ENCODE results near the gene TMEM40.

The TMEM40 gene

GRCh38 chr3:12750658-12751071 lies 8.4 kb downstream of the TMEM40 start:
- Mint-ChIP-seq H3K4me3 (no peak overlapping the region), H3K27me3 (peaks cover 5% of the 10 kb centered on the region), H3K9me3 (no peaks in the 10 kb centered on the region), H3K27ac (peak overlapping the region; percentile 47), H3K36me3 (ENCODE audit: low read depth) (no peaks in the 10 kb centered on the region), H3K4me1 (ENCODE audit: low read depth) (peaks cover 11% of the 10 kb centered on the region)
- DNase-seq, result peak; percentile 38

GRCh38 chr3:12750223-12750622 lies 8.8 kb downstream of the TMEM40 start:
- peaks cover 10% of the 10 kb centered on the region for H3K4me1 Mint-ChIP-seq (ENCODE audit: low read depth)
- H3K36me3 Mint-ChIP-seq (ENCODE audit: low read depth), result no peaks in the 10 kb centered on the region
- H3K9me3 Mint-ChIP-seq, result no peaks in the 10 kb centered on the region
- peak overlapping the region; percentile 47 for H3K27ac Mint-ChIP-seq
- no peak for DNase-seq
- peaks cover 5% of the 10 kb centered on the region for H3K27me3 Mint-ChIP-seq
- no peak overlapping the region for H3K4me3 Mint-ChIP-seq

- no peaks in the 10 kb centered on the region for H3K36me3 Mint-ChIP-seq (ENCODE audit: low read depth)
- no peaks in the 10 kb centered on the region for H3K9me3 Mint-ChIP-seq
- no peak overlapping the region for H3K27ac Mint-ChIP-seq
- peaks cover 10% of the 10 kb centered on the region for H3K27me3 Mint-ChIP-seq
- no peak for DNase-seq
- no peak overlapping the region for H3K4me3 Mint-ChIP-seq
- peaks cover 10% of the 10 kb centered on the region for H3K4me1 Mint-ChIP-seq (ENCODE audit: low read depth)
These were observed 10.6 kb downstream of the TMEM40 start for GRCh38 chr3:12748477-12748876.

- Mint-ChIP-seq H3K4me1 (ENCODE audit: low read depth) (peaks cover 10% of the 10 kb centered on the region), H3K4me3 (no peak overlapping the region), H3K36me3 (ENCODE audit: low read depth) (no peaks in the 10 kb centered on the region), H3K9me3 (no peaks in the 10 kb centered on the region), H3K27ac (no peak overlapping the region), H3K27me3 (peaks cover 15% of the 10 kb centered on the region)
- DNase-seq, result no peak
These were observed 12.6 kb downstream of the TMEM40 start for GRCh38 chr3:12746419-12746818.

GRCh38 chr3:12744326-12744725 lies 14.7 kb downstream of the TMEM40 start:
- no peak for DNase-seq
- H3K27ac Mint-ChIP-seq, result no peak overlapping the region
- H3K36me3 Mint-ChIP-seq (ENCODE audit: low read depth), result no peaks in the 10 kb centered on the region
- no peaks in the 10 kb centered on the region for H3K9me3 Mint-ChIP-seq
- H3K4me1 Mint-ChIP-seq (ENCODE audit: low read depth), result no peaks in the 10 kb centered on the region
- peaks cover 20% of the 10 kb centered on the region for H3K27me3 Mint-ChIP-seq
- H3K4me3 Mint-ChIP-seq, result no peak overlapping the region

- Mint-ChIP-seq H3K27me3 (peaks cover 20% of the 10 kb centered on the region), H3K4me3 (no peak overlapping the region), H3K9me3 (no peaks in the 10 kb centered on the region), H3K36me3 (ENCODE audit: low read depth) (no peaks in the 10 kb centered on the region), H3K27ac (no peak overlapping the region), H3K4me1 (ENCODE audit: low read depth) (no peaks in the 10 kb centered on the region)
- no peak for DNase-seq
These were observed 15.5 kb downstream of the TMEM40 start for GRCh38 chr3:12743583-12743982.

GRCh38 chr3:12742330-12743107 lies 16.5 kb downstream of the TMEM40 start:
- Mint-ChIP-seq H3K27ac (no peak overlapping the region), H3K27me3 (peaks cover 20% of the 10 kb centered on the region), H3K4me1 (ENCODE audit: low read depth) (no peaks in the 10 kb centered on the region), H3K36me3 (ENCODE audit: low read depth) (no peaks in the 10 kb centered on the region), H3K9me3 (no peaks in the 10 kb centered on the region), H3K4me3 (no peak overlapping the region)
- DNase-seq, result no peak

- H3K36me3 Mint-ChIP-seq (ENCODE audit: low read depth), result no peaks in the 10 kb centered on the region
- no peaks in the 10 kb centered on the region for H3K9me3 Mint-ChIP-seq
- H3K27ac Mint-ChIP-seq, result no peak overlapping the region
- H3K27me3 Mint-ChIP-seq, result peaks cover 16% of the 10 kb centered on the region
- DNase-seq, result no peak
- no peak overlapping the region for H3K4me3 Mint-ChIP-seq
- no peaks in the 10 kb centered on the region for H3K4me1 Mint-ChIP-seq (ENCODE audit: low read depth)
These were observed 17.9 kb downstream of the TMEM40 start for GRCh38 chr3:12741209-12741608.

GRCh38 chr3:12737833-12738232 lies 21.2 kb downstream of the TMEM40 start:
- Mint-ChIP-seq H3K27me3 (peaks cover 20% of the 10 kb centered on the region), H3K9me3 (no peaks in the 10 kb centered on the region), H3K36me3 (ENCODE audit: low read depth) (no peaks in the 10 kb centered on the region), H3K27ac (no peak overlapping the region), H3K4me1 (ENCODE audit: low read depth) (no peaks in the 10 kb centered on the region), H3K4me3 (no peak overlapping the region)
- no peak for DNase-seq

GRCh38 chr3:12737319-12737718 lies 21.7 kb downstream of the TMEM40 start:
- Mint-ChIP-seq H3K27ac (no peak overlapping the region), H3K27me3 (peaks cover 21% of the 10 kb centered on the region)

GRCh38 chr3:12734960-12735359 lies 24.1 kb downstream of the TMEM40 start:
- H3K9me3 Mint-ChIP-seq, result no peaks in the 10 kb centered on the region
- no peaks in the 10 kb centered on the region for H3K36me3 Mint-ChIP-seq (ENCODE audit: low read depth)
- H3K4me1 Mint-ChIP-seq (ENCODE audit: low read depth), result no peaks in the 10 kb centered on the region
- H3K27ac Mint-ChIP-seq, result no peak overlapping the region
- peaks cover 12% of the 10 kb centered on the region for H3K27me3 Mint-ChIP-seq
- no peak for DNase-seq
- H3K4me3 Mint-ChIP-seq, result no peak overlapping the region

More at GRCh38 chr3:12737319-12737718, 21.7 kb downstream of the TMEM40 start:
- no peak overlapping the region for H3K4me3 Mint-ChIP-seq
- H3K36me3 Mint-ChIP-seq (ENCODE audit: low read depth), result no peaks in the 10 kb centered on the region
- no peaks in the 10 kb centered on the region for H3K4me1 Mint-ChIP-seq (ENCODE audit: low read depth)
- H3K9me3 Mint-ChIP-seq, result no peaks in the 10 kb centered on the region
- no peak for DNase-seq

- DNase-seq, result no peak
- H3K27me3 Mint-ChIP-seq, result peaks cover 12% of the 10 kb centered on the region
- no peaks in the 10 kb centered on the region for H3K4me1 Mint-ChIP-seq (ENCODE audit: low read depth)
- no peak overlapping the region for H3K27ac Mint-ChIP-seq
- H3K9me3 Mint-ChIP-seq, result no peaks in the 10 kb centered on the region
- no peaks in the 10 kb centered on the region for H3K36me3 Mint-ChIP-seq (ENCODE audit: low read depth)
- no peak overlapping the region for H3K4me3 Mint-ChIP-seq
These were observed 25.5 kb downstream of the TMEM40 start for GRCh38 chr3:12733566-12733965.

- Mint-ChIP-seq H3K4me3 (no peak overlapping the region), H3K27ac (no peak overlapping the region), H3K9me3 (no peaks in the 10 kb centered on the region), H3K36me3 (ENCODE audit: low read depth) (no peaks in the 10 kb centered on the region), H3K4me1 (ENCODE audit: low read depth) (no peaks in the 10 kb centered on the region), H3K27me3 (peaks cover 12% of the 10 kb centered on the region)
- DNase-seq, result no peak
These were observed 28.4 kb downstream of the TMEM40 start for GRCh38 chr3:12730506-12731242.

- Mint-ChIP-seq H3K27ac (no peak overlapping the region), H3K9me3 (no peaks in the 10 kb centered on the region), H3K4me3 (no peak overlapping the region), H3K27me3 (peaks cover 6% of the 10 kb centered on the region), H3K36me3 (ENCODE audit: low read depth) (no peaks in the 10 kb centered on the region), H3K4me1 (ENCODE audit: low read depth) (no peaks in the 10 kb centered on the region)
- no peak for DNase-seq
These were observed 29.9 kb downstream of the TMEM40 start for GRCh38 chr3:12729051-12729651.

GRCh38 chr3:12727937-12728336 lies 31.1 kb downstream of the TMEM40 start:
- no peaks in the 10 kb centered on the region for H3K4me1 Mint-ChIP-seq (ENCODE audit: low read depth)
- H3K4me3 Mint-ChIP-seq, result no peak overlapping the region
- DNase-seq, result no peak
- H3K27ac Mint-ChIP-seq, result no peak overlapping the region
- no peaks in the 10 kb centered on the region for H3K9me3 Mint-ChIP-seq
- peaks cover 4% of the 10 kb centered on the region for H3K27me3 Mint-ChIP-seq
- no peaks in the 10 kb centered on the region for H3K36me3 Mint-ChIP-seq (ENCODE audit: low read depth)
